Mammary epithelial cell (primary cell): ENCODE results near the gene PLXNA2.

Experiments used
- EZH2 ChIP-seq: IDR thresholded peaks from 2 replicates; pipeline ENCODE4 v1.6.1; 2012; ENCODE audit warnings: low read length, inconsistent platforms, borderline replicate concordance
- TF ChIP-seq, protein P1 (sequence below), 2 donors: IDR thresholded peaks in 1 of 2; conservative IDR thresholded peaks in 1 of 2; 2 replicates each; pipeline ENCODE4 v1.5.1; 2011 to 2012; ENCODE audit warnings: inconsistent platforms in 2 of 2, low read length in 2 of 2, mild to moderate bottlenecking in 2 of 2, control low read depth in 1 of 2, low read depth in 1 of 2; ENCODE audit not compliant: insufficient read depth in 1 of 2; ENCODE audit errors: extremely low read depth in 1 of 2

DNA sequence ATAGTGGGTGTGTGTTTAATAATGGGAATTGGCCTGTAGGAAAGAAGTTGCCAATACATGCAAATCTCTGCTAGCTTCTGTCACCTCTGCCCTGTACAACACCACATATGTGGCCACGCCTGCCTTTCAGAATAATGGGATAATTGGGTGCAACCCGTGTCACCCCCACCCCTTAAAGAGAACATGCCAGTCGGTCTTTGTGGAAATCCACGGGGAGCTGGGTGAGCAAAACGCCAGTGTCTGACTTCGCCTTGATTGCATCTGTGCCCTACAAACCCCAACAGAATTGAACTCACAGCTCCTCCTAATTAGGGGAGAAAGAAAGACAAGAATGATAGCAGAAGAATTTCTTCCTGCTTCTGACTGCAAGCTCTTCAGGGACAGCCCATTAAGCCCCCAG, 6.4 kb upstream of the PLXNA2 start:
- TF ChIP-seq, protein P1, sequence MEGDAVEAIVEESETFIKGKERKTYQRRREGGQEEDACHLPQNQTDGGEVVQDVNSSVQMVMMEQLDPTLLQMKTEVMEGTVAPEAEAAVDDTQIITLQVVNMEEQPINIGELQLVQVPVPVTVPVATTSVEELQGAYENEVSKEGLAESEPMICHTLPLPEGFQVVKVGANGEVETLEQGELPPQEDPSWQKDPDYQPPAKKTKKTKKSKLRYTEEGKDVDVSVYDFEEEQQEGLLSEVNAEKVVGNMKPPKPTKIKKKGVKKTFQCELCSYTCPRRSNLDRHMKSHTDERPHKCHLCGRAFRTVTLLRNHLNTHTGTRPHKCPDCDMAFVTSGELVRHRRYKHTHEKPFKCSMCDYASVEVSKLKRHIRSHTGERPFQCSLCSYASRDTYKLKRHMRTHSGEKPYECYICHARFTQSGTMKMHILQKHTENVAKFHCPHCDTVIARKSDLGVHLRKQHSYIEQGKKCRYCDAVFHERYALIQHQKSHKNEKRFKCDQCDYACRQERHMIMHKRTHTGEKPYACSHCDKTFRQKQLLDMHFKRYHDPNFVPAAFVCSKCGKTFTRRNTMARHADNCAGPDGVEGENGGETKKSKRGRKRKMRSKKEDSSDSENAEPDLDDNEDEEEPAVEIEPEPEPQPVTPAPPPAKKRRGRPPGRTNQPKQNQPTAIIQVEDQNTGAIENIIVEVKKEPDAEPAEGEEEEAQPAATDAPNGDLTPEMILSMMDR (conservative IDR thresholded peaks at IDR 0.05 in 1 of 2, IDR thresholded peaks at IDR 0.05 in 1 of 2; ENCODE audit: extremely low read depth in 1 of 2, insufficient read depth in 1 of 2, low read depth in 1 of 2, low read length in 2 of 2), result no peak
- no peak for TF ChIP-seq EZH2
